NOMO-1 treated with dmso at 0.1 percent for 144 hours (cell line): ENCODE results near the gene MUC16.

Experiments used
- DNase-seq: peaks from one replicate; lab custom pipeline; 2025; ENCODE audit not compliant: unreplicated experiment; lab: John Stamatoyannopoulos, UW

Gene MUC16

DNA sequence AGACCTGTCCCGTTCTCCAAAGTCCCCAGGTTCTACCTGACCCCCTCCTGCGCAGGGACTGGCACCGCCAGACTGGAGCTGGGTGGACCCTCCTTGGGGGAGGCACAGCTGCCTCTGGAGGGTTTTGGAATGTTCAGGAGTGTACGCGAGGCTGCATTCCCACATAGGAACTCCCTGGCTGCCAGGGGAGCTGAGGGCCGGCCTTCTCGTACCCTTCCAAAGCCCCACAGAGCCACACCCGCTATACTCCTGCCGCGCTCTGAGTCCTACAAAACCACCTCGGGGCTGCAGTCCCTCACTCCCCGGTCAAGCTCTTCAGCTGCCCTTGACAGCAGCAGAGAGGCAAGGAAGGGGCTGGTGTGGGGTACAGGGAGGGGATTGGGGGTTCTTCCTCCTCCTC is 484 bp upstream of the MUC16 start:
- no peak for DNase-seq

DNA sequence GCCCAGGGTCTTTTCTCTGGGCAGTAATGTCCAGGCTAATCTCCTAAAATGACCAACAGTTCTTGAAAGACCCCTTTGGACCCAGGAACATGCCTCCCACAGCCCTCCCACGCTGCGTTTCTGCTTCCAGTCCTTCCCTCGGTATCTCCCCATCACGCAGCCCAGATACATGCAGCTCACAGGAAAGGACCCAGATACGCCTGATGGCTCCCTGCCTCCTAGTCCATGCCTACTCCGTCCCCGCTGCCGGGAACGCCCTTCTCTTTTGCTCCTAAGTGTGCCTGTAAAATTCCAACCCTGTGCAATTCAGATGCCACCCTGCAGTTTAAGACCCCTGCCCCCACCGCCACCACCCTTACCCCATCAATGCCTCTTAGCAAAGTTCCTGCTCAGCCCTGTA is 778 bp downstream of the MUC16 start:
- DNase-seq, result no peak

DNA sequence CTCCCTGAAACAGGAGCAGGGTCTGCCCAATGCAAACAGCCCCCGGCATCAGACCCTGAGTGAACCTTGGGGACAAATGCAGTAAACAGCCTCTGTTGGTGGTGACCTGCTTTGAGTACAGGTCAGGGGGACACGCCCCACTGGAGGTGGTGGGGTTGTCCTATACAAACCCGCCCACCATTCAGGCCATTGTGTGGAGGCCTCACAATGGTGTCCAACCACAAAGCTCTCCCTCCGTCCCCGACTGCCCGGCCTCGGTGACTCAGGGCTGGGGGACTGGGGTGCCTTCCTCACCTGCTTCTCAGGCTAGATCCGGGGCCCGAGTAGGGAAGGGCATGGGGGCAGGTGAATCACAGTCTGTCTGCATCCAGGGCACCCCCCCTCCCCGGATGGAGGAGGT is 1.5 kb downstream of the MUC16 start:
- no peak for DNase-seq

DNA sequence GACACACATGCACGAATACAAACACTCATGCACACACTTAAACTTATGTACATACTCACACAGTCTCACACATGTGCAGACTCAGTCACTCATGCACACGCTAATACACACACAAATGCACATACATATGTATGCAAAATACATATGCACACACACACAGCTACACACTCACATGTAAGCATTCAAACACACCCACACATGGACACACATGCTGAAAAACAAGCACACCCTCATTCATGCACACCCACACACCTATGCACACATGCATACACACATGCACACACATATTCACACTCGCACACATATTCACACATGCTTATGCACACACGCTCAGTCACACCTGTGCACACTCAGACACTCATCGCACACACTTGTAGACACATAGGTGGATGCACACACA is 9.3 kb downstream of the MUC16 start:
- no peak for DNase-seq

DNA sequence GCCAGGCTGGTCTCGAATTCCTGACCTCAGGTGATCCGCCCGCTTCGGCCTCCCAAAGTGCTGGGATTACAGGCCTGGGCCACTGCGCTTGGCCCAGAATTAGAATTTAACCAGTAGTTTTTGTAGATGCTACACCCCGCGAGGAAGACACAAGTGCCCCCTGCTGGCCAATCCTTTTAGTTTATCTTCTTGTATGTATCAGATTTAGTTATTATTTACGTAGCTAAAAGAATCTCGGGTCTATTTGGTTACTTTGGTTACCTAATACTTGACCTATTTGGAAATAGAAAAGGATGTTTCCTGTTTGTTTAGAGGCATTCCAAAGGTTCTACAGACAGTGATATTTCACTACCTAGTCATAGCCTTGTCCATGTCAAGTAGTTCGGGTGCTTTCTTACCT is 22.0 kb downstream of the MUC16 start:
- no peak for DNase-seq

DNA sequence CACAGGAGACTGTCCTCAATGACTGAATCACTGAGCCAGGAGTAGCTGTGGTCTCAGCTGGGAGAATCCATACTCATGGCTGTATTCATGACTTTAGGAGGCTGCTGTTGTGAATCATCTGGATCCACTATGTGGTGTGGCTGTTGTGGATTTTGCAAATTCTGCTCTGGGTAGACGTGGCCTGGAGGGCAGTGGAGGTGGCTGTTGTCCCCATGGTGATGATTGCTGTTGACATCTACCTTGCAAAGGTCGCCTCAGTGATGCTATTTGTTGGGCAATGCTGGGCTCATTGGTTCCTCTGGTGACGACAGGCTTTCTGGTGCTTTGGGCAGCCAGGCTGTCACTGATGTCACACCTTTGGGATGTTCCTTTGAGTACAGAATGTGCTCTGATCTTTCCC is 23.9 kb downstream of the MUC16 start:
- no peak for DNase-seq

DNA sequence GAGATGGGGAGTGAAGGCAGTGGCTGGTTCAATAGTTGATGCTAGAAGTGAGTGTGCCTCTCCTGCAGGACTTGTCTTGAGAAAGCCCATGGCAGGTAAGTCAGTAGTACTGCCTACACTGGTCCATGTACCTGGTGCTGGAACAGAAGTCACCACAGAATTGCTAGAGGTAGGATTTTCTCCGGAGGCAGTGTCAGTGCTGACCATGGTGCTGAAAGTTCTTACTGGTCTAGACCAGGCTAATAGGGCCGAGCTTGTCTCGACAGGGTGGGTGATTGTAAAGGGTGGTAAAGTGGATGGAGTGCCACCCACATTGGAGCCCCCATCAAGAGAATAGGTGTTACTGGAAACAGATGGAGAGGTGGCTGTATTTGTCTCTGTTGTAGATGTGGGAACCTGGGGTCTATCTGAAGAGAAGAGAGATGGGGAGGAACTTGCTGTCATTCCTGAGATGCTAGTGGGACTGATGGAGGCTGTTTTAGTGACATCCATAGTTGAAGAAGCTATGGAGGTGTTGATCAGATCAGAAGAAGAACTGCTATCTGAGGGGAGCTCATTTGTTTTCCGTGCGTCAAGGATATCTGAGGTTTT is 36.6 kb downstream of the MUC16 start:
- DNase-seq, result no peak

DNA sequence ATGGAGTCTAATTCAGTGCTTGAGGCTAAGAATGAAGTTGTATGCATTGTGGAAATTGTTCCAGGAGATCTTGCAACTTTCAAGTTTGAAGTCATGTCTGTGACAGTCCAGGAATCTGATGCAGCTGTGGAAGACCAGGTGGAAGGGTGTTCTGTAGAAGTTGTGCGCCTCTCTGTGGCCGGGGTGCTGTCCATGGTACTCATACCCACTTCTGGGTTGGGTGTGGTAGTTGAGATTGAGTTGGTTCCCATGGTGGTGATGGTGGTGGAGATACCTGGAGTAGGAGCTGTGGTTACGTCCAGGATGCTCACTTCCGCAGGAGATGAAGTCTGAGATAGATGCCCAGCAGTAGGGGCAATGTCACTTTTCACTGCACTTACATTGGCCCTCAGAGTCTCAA is 44.3 kb downstream of the MUC16 start:
- DNase-seq, result no peak
